GM19043 (cell line): ENCODE measurements around the gene GFER.
A peak's percentile ranks its signal among the peaks of the same experiment; 100 is the strongest.
"Not testable (repeated sequence)": the region's sequence is repeated elsewhere in the genome, so short reads cannot be mapped to it uniquely, and the experiment has no call there.

ENCODE experiments used
- ATAC-seq: cut with Tn5 transposase; IDR thresholded peaks from one replicate; pipeline ENCODE4 v1.9.1; 2021; ENCODE audit warnings: low read depth; ENCODE audit not compliant: unreplicated experiment

The GFER gene

GRCh38 chr16:2004795-2005517, 21.0 kb downstream of the GFER start:
- ATAC-seq = no peak

DNA sequence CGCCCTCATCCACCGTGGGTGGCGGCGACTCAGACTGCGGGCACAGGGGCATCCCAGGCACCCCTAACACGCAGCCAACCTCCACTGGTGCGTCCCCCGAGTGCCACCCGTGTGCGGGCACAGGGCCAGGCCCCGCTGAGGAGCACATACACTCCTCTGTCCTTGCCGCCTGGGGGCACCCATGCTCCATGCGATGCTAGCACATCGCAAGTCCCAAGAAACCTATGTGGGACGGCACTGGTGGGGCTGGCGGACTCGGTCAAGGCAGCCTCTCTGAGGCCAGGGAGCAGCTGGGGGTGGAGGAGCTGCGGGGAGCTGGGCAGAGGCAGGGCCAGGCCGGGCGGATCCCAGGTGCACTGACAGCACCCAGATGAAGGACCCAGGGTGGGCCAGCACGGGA, 21.7 kb downstream of the GFER start:
- no peak for ATAC-seq

DNA sequence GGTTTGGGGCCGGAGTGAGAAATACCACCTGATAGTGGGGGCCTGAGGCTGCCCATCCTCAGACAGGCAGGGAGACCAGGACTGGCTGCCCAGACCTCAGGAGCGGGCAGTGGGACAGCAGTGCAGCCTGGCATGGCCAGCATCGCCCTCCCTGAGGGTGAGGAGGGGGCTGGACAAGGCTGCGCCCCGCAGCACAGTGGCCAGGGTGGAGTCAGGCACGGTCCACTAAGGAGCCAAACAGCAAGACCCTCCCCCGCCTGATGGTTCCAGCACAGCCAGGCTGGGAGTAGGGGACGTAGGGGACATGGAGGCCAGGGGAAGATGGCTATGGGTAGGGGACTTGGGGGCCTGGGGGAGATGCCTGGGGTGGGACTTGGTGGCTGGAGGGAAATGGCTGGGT, 22.3 kb downstream of the GFER start:
- no peak for ATAC-seq

DNA sequence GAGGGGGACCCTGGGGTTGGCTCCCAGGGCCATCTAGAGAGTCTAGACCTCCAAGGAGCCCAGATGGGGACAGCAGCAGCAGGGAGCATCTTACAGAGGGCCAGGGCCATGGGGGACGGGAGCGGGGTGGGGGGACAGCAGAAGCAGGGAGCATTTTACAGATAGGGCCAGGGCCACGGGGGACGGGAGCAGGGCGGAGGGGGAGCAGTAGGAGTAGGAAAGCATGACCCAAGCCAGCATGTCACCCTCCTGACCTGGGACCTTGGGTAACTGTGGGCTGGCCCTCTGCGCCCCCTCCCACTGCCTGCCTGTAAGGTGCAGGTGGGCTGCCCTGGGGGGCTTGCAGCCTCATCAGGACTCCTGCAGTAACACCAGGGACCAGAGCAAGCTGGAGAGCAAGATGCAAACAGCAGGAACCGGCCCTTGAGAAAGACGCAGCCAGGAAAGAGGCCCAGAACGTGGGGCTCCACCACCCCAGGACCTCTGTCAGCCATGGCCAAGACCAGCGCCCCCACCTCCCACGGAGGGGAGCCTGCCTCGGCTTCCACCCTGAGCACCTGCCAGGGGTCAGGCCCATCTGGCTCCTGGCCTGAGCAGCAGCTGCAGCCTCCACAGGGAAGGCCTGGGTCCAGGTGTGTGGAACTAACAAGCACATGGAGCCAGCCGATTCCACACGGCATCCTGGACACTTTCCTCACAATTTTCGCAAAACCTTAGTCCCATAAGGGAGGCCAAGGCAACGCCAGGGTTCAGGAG, 23.3 kb downstream of the GFER start:
- ATAC-seq = no peak

GRCh38 chr16:2008009-2008526, 24.1 kb downstream of the GFER start:
- no peak for ATAC-seq

- ATAC-seq = no peak
Measured at GRCh38 chr16:2008631-2009163, 24.7 kb downstream of the GFER start.

- ATAC-seq = peak; percentile 24
Measured at GRCh38 chr16:2009164-2009711, 25.2 kb downstream of the GFER start.

GRCh38 chr16:2009791-2010510, 26.0 kb downstream of the GFER start, which contains the start of gene ZNF598:
Gene ZNF598 (minus strand): TSS chr16:2009821.
- peak; percentile 90 for ATAC-seq

DNA sequence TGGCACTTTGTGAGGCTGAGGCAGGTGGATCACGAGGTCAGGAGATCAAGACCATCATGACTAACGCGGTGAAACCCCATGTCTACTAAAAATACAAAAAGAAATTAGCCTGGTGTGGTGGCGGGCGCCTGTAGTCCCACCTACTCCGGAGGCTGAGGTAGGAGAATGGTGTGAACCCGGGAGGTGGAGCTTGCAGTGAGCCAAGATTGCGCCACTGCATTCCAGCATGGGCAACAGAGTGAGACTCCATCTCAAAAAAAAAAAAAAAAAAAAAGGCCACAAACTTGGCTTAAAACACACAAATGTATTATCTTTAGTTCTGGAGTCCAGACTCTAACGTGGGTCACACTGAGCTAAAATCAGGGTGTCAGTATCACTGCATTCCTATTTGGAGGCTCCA, 27.7 kb downstream of the GFER start:
- not testable (repeated sequence) for ATAC-seq

DNA sequence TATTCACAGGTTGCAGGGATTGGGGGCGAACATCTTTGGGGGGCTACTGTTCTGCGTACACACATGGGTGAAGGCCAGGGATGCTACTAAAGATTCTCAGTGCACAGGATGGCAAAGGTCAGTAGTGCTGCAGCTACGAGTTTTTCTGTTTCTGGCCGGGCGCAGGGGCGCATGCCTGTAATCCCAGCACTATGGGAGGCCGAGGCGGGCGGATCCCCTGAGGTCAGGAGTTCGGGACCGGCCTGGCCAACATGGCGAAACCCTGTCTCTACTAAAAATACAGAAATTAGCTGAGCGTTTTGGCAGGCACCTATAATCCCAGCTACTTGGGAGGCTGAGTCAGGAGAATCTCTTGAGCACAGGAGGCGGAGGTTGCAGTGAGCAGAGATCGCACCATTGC, 29.5 kb downstream of the GFER start:
- no peak for ATAC-seq

DNA sequence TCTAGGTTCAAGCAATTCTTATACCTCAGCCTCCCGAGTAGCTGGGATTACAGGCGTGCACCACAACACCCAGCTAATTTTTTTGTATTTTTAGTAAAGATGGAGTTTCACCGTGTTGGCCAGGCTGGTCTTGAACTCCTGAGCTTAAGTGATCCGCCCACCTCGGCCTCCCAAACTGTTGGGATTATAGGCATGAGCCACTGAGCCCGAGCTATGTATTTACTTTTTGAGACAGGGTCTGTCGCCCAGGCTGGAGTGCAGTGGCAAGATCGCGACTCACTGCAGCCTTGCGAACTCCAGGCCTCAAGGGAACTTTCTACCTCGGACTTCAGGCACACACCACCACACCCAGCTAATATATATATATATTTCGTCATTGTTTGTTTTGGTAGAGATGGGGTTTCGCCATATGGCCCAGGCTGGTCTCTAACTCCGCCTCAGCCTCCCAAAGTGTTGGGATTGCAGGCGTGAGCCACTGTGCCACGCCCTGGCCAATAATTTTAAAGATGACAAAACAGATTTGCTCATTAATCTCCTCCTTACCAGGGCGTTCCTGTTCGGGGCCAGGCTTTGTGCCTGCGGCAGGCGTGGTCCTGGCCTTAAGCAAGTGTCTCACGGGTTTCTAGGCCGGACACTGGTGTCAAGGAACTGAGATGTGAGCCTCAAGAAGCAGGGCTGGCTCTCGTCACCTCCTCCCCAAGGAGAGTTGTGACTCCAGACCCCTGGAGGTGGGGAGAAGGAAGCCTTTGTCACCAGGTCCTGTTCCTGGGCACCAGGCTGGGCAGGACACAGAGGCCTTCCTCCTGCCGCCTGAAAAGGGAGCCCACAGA, 31.3 kb downstream of the GFER start:
- no peak for ATAC-seq

- no peak for ATAC-seq
Measured at GRCh38 chr16:2015947-2016208, 31.9 kb downstream of the GFER start.

DNA sequence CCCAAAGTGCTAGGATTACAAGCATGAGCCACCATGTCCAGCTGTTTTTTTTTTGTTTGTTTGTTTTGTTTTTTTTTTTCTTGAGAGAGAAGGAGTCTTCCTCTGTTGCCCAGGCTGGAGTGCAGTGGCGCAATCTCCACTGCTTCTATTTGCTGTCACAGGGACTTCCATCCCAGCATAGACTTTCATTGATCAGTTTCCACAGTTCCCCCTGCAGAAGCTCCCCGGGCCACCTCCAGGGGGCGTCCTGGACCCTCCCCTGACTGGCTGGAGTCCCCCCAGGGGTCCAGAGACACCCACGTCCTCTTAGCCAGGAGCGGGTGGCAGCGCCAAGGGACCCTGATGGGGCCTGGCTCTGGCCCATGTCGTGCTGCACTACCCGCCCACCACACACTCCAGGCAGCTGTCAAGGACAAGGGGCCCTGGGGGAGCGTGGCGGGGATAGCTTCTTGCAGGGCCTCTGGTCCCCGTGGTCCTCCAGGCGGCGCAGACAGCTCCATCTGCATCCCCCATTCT, 32.5 kb downstream of the GFER start:
- ATAC-seq = no peak

DNA sequence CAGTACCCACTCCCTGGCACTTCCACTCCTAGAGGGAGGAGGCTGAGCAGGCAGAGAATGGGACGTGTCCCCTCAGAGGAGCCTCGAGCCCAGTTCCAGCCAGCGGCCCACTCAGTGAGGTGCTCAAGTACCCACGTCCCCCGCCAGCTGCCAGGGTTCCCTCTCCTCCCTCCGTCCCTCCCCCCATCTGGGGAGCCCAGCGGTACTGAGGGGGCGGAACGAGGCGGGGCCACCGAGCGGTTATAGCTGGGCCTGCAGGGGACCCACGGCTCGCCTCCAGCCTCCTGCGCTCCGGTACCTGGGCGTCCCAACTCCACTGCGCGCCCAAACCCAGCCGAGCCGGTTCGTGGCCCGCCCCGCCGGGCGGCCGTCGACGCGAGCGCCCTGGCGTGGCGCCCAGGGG, 35.5 kb downstream of the GFER start, which contains the start of gene NPW:
NPW (plus strand) TSS at position 268 of the 403 bp plus-strand sequence.
- no peak for ATAC-seq

- ATAC-seq = no peak
Measured at GRCh38 chr16:2019921-2020831, 36.2 kb downstream of the GFER start.

DNA sequence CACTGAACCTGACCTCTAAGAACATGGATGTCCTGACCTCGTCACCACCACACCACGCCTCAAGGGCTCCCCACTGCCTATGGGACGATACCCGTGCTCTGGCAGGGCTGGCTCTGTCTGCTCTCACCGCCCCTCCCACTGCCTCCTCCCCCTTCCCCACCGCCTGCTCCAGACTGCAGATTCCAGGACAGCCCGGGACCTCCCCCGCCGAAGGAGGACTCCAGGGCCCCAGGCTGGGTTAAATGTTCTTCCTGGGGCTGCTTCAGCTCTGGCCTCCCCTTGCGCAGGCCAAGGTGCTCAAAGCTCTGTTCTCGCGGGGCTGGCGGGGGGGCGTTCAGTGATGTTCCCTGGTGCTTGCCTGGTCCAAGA, 38.7 kb downstream of the GFER start:
- no peak for ATAC-seq

GRCh38 chr16:2023092-2024031, 39.4 kb downstream of the GFER start:
- peak; percentile 71 for ATAC-seq

GRCh38 chr16:2024032-2024420, 40.0 kb downstream of the GFER start:
- no peak for ATAC-seq
